Endothelial cell of umbilical vein (primary cell): ENCODE data around the gene EN2. TPM values are rescaled to one million over a fixed set of nuclear protein-coding genes. Genes with fewer than 3 reads are reported as not detected.

ENCODE experiments used
- BruUV-seq: library from RNA; stranded (reverse); fragments of 400-500 nt; replicated peaks from 2 replicates; lab custom pipeline; 2021; lab: Mats Ljungman, UMichigan
- CTCF ChIA-PET: fragments of 300-600, 350-600 bp; sonication (Branson Sonifier 250); formaldehyde crosslinking; loops from one replicate; lab custom pipeline; 2021; ENCODE audit warnings: antibody characterized with exemption, inconsistent platforms; lab: Charles Lee
- POLR2A ChIA-PET: fragments of 300-600, 350-600 bp; sonication (Branson Sonifier 250); formaldehyde crosslinking; loops from one replicate; lab custom pipeline; 2021; ENCODE audit warnings: antibody characterized with exemption, inconsistent platforms; lab: Charles Lee
- DNase-seq: peaks from one replicate; pipeline ENCODE4 v3.0.0-alpha.2; 2011; ENCODE audit warnings: low read depth, low spot score
- FAIRE-seq: peaks from 2 replicates; lab custom pipeline; 2011; peaks lifted over from hg19 to GRCh38; lab: Jason Lieb, UNC
- H2AFZ ChIP-seq: 2 replicates; pipeline ENCODE4 v1.6.0; 2012; ENCODE audit warnings: low read depth, low read length, control low read depth, inconsistent platforms
- H3K27ac ChIP-seq: 2 replicates; pipeline ENCODE4 v1.5.1; 2011; ENCODE audit warnings: low read depth, mild to moderate bottlenecking, control low read depth, low read length, moderate library complexity; ENCODE audit not compliant: insufficient read depth
- H3K27me3 ChIP-seq, 2 experiments: 2 replicates each; pipeline versions ENCODE4 v1.6.0 to v1.6.1; 2011; ENCODE audit warnings: low read length in 2 of 2, mixed read lengths in 1 of 2; ENCODE audit not compliant: control insufficient read depth in 2 of 2, insufficient read depth in 2 of 2
- H3K36me3 ChIP-seq, 2 experiments: 2 replicates in 1 of 2; 3 replicates in 1 of 2; pipeline ENCODE4 v1.5.1; 2011; ENCODE audit warnings: low read length in 2 of 2, mild to moderate bottlenecking in 1 of 2, moderate library complexity in 1 of 2; ENCODE audit not compliant: control insufficient read depth in 2 of 2, insufficient read depth in 2 of 2; ENCODE audit errors: extremely low read depth in 1 of 2
- H3K4me1 ChIP-seq: 3 replicates; pipeline ENCODE4 v1.5.1; 2011; ENCODE audit warnings: mild to moderate bottlenecking, low read length; ENCODE audit not compliant: control insufficient read depth, insufficient read depth; ENCODE audit errors: extremely low read depth
- H3K4me2 ChIP-seq: 2 replicates; pipeline ENCODE4 v1.6.1; 2011; ENCODE audit warnings: low read length, control low read depth, mixed read lengths; ENCODE audit not compliant: insufficient read depth
- H3K4me3 ChIP-seq, 3 experiments: fragments of 200-600 bp in 1 of 3; sonication (generic), shearing (Covaris generic) in 1 of 3; replicated peaks in 1 of 3; 2 replicates each; pipeline ENCODE4 v1.5.1; 2011 to 2016; ENCODE audit warnings: control low read depth in 3 of 3, low read length in 3 of 3, mild to moderate bottlenecking in 2 of 3, inconsistent platforms in 1 of 3, low read depth in 1 of 3, moderate library complexity in 1 of 3; ENCODE audit not compliant: insufficient read depth in 1 of 3
- H3K79me2 ChIP-seq: 2 replicates; pipeline ENCODE4 v1.6.0; 2012; ENCODE audit warnings: low read length, inconsistent platforms; ENCODE audit not compliant: control insufficient read depth, insufficient read depth
- H3K9ac ChIP-seq: replicated peaks from 2 replicates; pipeline ENCODE3; 2011; ENCODE audit warnings: low read length, control low read depth; ENCODE audit not compliant: insufficient read depth; ENCODE audit errors: extremely low read depth
- H3K9me1 ChIP-seq: replicated peaks from 3 replicates; pipeline ENCODE4 v1.6.0; 2011; ENCODE audit warnings: mild to moderate bottlenecking, low read length; ENCODE audit not compliant: control insufficient read depth, insufficient read depth; ENCODE audit errors: extremely low read depth
- H3K9me3 ChIP-seq: replicated peaks from 2 replicates; pipeline ENCODE4 v1.5.1; 2012; ENCODE audit warnings: low read length, inconsistent platforms; ENCODE audit not compliant: control insufficient read depth, insufficient read depth
- H4K20me1 ChIP-seq: replicated peaks from 2 replicates; pipeline ENCODE3; 2011; ENCODE audit warnings: mild to moderate bottlenecking, low read length; ENCODE audit not compliant: control insufficient read depth, insufficient read depth; ENCODE audit errors: extremely low read depth
- EZH2 ChIP-seq: IDR thresholded peaks from 2 replicates; pipeline ENCODE4 v1.6.1; 2012; ENCODE audit warnings: borderline replicate concordance, low read depth, mild to moderate bottlenecking, moderate library complexity, low read length, inconsistent platforms; ENCODE audit not compliant: severe bottlenecking
- FOS ChIP-seq: IDR thresholded peaks from 2 replicates; pipeline ENCODE4 v1.6.1; 2011; ENCODE audit warnings: mild to moderate bottlenecking, low read length, moderate library complexity, borderline replicate concordance; ENCODE audit not compliant: insufficient read depth
- GATA2 ChIP-seq: IDR thresholded peaks from 2 replicates; pipeline ENCODE4 v1.7.0; 2011; ENCODE audit warnings: low read depth, mild to moderate bottlenecking, moderate library complexity, mixed read lengths, low read length; ENCODE audit not compliant: insufficient read length, insufficient read depth
- JUN ChIP-seq: IDR thresholded peaks from 2 replicates; pipeline ENCODE4 v1.6.1; 2011; ENCODE audit warnings: borderline replicate concordance, low read depth; ENCODE audit not compliant: insufficient read length, insufficient read depth
- MAX ChIP-seq: IDR thresholded peaks from 2 replicates; pipeline ENCODE4 v1.6.1; 2011; ENCODE audit not compliant: insufficient read depth, insufficient read length
- MYC ChIP-seq: IDR thresholded peaks from one replicate; pipeline ENCODE4 v1.6.1; 2011; ENCODE audit warnings: mild to moderate bottlenecking, low read depth, low read length
- POLR2A ChIP-seq: IDR thresholded peaks from 2 replicates; pipeline ENCODE4 v1.6.1; 2012; ENCODE audit warnings: low read depth, mild to moderate bottlenecking, control low read depth, low read length
- POLR2AphosphoS5 ChIP-seq: IDR thresholded peaks from 2 replicates; pipeline ENCODE4 v1.6.1; 2012; ENCODE audit warnings: low read depth, mild to moderate bottlenecking, control low read depth, low read length, moderate library complexity; ENCODE audit not compliant: insufficient read depth
- dilution Hi-C: fragments of 300-500 bp; cut with MboI; formaldehyde crosslinking; loops from one replicate; pipeline ENCODE4 v1.15.0; 2019; ENCODE audit warnings: low sequenced_read_pairs; ENCODE audit not compliant: extremely low pct_ligation_motif_present
- intact Hi-C: fragments of 100-400 bp; cut with micrococcal nuclease; formaldehyde crosslinking; loops from one replicate; pipeline ENCODE4 v1.10.0; 2022
- polyA plus RNA-seq, 4 experiments: library from polyadenylated mRNA; depleted of rRNA in 3 of 4; stranded (reverse) in 3 of 4; unstranded in 1 of 4; fragments of >200 nt; gene quantifications; 2 replicates each; pipeline versions ENCODE4 v1.2.1 to v1.2.3, GENCODE V29; 2011 to 2012; ENCODE audit warnings: missing spikeins in 1 of 4
- total RNA-seq: library from RNA; stranded (reverse); gene quantifications from 2 replicates; pipeline ENCODE4 v1.2.3, GENCODE V29; 2021
- TF ChIP-seq, protein P1 (sequence below), 2 donors: IDR thresholded peaks; 1 replicate in 1 of 2; 2 replicates in 1 of 2; pipeline ENCODE4 v1.5.1; 2011; ENCODE audit warnings: low read length in 2 of 2, mild to moderate bottlenecking in 2 of 2, moderate library complexity in 2 of 2, control low read depth in 1 of 2, inconsistent platforms in 1 of 2, low read depth in 1 of 2; ENCODE audit not compliant: insufficient read depth in 1 of 2; ENCODE audit errors: extremely low read depth in 1 of 2

Gene EN2
- total and polyA plus RNA-seq, 2 donors (not counting 3 experiments of a cell fraction or from before 2014, with no cell fraction given): not detected

- Histone ChIP-seq H2AFZ (no peak overlapping the region), H3K4me2 (no peak overlapping the region), H3K79me2 (no peaks in the 10 kb centered on the region), H3K9me3 (no peaks in the 10 kb centered on the region), H3K4me3 (no peak overlapping the region), H3K36me3 (no peaks in the 10 kb centered on the region), H3K9me1 (no peaks in the 10 kb centered on the region), H3K9ac (no peak overlapping the region), H4K20me1 (no peaks in the 10 kb centered on the region), H3K27me3 (peaks cover 0 to 3% of the 10 kb centered on the region in 2 experiments), H3K27ac (no peak overlapping the region), H3K4me1 (no peaks in the 10 kb centered on the region)
- ChIA-PET POLR2A (no interaction called here), CTCF (no interaction called here)
- dilution Hi-C loops (no loop called here), intact Hi-C loops (no loop called here)
- FAIRE-seq (no peak), DNase-seq (no peak)
- no TSS peak for BruUV-seq
- TF ChIP-seq POLR2A: no peak
- TF ChIP-seq MAX: no peak
- no peak for TF ChIP-seq POLR2AphosphoS5
- TF ChIP-seq GATA2: no peak
- TF ChIP-seq JUN: no peak
- no peak for TF ChIP-seq FOS
- TF ChIP-seq MYC: no peak
- TF ChIP-seq, protein P1, sequence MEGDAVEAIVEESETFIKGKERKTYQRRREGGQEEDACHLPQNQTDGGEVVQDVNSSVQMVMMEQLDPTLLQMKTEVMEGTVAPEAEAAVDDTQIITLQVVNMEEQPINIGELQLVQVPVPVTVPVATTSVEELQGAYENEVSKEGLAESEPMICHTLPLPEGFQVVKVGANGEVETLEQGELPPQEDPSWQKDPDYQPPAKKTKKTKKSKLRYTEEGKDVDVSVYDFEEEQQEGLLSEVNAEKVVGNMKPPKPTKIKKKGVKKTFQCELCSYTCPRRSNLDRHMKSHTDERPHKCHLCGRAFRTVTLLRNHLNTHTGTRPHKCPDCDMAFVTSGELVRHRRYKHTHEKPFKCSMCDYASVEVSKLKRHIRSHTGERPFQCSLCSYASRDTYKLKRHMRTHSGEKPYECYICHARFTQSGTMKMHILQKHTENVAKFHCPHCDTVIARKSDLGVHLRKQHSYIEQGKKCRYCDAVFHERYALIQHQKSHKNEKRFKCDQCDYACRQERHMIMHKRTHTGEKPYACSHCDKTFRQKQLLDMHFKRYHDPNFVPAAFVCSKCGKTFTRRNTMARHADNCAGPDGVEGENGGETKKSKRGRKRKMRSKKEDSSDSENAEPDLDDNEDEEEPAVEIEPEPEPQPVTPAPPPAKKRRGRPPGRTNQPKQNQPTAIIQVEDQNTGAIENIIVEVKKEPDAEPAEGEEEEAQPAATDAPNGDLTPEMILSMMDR (IDR thresholded peaks at IDR 0.05; ENCODE audit: extremely low read depth in 1 of 2, insufficient read depth in 1 of 2, low read depth in 1 of 2, low read length in 2 of 2): no peak
- no peak for TF ChIP-seq EZH2
Observed at GRCh38 chr7:155483245-155483644, 25.3 kb downstream of the EN2 start.
